NCI-H2227 treated with DMSO at 0.1 percent for 48 hours (cell line): Measurements from ENCODE around the gene MRPL2.
"Not testable (repeated sequence)": the region's sequence is repeated elsewhere in the genome, so short reads cannot be mapped to it uniquely, and the experiment has no call there.

Experiments
- DNase-seq: peaks from one replicate; lab custom pipeline; 2025; lab: John Stamatoyannopoulos, UW

The MRPL2 gene

GRCh38 chr6:43082806-43083655 is 23.8 kb upstream of the MRPL2 start:
- DNase-seq: no peak

DNA sequence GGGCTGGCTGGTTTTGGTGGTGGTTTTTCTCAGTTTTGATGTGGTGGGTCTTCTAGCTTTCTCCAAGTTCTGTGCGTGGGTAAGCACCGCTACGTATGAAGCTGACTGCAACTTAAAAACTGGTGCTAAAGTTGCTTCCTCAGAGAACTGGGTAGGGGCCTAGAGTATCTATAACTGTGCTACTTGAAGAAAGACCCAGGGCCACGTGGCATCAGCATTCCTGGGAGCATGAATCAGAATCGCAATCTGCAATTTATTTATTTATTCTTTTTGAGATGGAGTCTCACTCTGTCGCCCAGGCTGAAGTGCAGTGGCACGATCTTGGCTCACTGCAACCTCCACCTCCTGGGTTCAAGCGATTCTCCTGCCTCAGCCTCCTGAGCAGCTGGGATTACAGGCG is 22.7 kb upstream of the MRPL2 start:
- DNase-seq: not testable (repeated sequence)

DNA sequence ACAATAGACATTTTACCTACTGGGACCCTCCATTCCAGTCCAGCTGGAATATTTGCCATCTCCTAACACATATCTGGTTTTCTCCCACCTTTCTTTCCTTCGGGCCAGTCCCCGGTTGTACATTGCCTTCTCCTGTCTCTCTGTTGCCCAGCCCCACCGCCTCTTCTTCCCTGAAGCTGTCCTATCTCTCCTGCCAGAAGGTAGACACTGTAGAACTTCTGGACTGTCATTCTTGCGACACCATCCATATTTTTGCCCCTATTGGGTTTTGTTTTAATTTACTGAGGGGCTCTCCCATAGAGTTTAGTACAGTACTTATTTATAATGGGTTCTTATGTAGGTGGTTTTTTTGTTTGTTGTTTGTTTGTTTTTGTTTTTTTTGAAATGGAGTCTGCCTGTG is 21.8 kb upstream of the MRPL2 start:
- no peak for DNase-seq

DNA sequence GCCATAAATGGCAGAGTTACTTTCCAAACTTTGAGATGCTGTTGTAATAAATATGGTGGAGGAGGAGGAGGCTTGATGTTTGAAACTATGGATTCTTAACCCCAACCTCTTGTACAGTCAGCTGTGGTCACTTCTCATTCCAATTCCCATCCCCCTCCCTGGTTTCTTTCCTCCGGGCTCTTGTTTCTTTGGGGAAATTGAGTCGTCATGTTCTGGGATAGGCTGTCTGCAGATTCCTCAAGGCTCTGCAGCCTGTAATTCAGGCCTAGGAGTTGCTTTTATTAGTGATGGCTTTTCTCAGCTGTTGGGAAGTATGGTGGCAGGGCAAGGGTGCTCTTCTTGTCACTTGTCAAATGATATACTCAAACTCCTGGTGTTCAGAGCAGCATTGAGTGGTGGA is 19.5 kb upstream of the MRPL2 start:
- no peak for DNase-seq

GRCh38 chr6:43077981-43078511 is 18.8 kb upstream of the MRPL2 start:
- DNase-seq: no peak

DNA sequence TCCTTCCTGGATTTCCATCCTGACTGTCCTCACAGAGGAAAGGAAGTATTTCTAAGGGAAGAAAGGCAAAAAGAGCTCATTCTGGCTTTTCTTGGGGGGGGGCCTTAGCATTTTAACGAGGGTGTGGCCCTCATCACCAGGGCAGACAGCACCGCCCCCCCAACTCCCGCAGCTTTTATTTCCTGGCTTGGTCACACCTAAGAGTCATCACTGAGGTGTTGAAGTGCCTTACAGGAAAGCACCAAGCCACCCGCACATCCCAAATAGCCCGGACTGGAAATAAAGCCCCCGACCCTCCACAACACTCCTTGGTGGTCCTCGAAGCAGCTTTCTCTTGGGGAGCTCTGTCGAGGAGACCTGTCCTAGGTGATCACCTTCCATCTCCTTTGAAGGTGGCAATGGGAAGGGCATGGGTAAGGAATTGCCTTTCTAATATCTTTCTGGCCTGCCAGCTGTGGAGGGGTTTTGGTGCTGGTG is 18.1 kb upstream of the MRPL2 start:
- no peak for DNase-seq

DNA sequence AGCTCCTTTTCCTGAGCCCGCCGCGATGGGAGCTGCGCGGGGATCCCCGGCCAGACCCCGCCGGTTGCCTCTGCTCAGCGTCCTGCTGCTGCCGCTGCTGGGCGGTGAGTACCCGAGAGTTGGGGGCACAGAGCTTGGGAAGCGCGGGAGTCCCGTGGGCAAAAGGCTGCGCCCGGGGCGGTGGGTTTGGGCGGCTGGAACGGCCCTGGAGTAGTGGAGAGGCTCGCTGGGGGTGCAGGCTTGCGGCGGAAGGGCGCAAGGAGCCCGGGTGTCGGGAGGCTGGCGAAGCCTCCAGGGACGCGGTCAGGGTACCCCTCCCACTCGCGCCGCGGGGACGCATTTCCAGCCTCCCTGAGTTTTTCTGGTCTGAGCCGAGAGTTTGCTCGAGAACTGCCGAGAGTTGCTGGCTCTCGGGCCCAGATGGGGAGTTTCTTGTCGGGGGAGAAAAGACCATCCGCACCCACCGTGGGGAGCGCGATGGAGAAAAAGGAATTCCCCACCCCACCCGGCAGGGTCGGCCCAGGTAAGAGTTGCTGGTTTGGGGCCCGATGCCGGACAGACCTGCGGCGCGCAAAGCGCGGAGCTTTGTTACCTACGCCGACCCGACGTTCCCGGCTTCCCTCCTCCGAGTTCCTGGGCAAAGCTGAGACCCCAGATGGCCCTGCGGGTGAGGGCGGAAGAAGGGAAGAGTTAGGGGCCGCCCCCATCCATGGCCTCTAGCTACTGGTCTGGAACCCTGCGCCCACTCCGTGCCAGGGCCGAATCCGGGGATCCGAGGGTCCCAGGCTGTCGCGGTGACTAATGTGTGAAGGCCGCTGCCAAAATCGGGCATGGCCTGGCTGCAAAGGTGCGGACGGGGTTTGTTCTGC is 17.5 kb upstream of the MRPL2 start:
- no peak for DNase-seq

- peak; percentile 67 for DNase-seq
These were observed 16.6 kb upstream of the MRPL2 start, which contains the start of gene PTK7 for GRCh38 chr6:43075670-43076463. Gene PTK7 (plus strand): TSS chr6:43076314. CDS start chr6:43076489, 175 bp downstream.

- DNase-seq: no peak
These were observed 15.8 kb upstream of the MRPL2 start for GRCh38 chr6:43074847-43075669.

GRCh38 chr6:43070028-43070632 is 10.9 kb upstream of the MRPL2 start:
- peak; percentile 38 for DNase-seq

GRCh38 chr6:43062818-43063217 is 3.6 kb upstream of the MRPL2 start:
- DNase-seq: no peak

DNA sequence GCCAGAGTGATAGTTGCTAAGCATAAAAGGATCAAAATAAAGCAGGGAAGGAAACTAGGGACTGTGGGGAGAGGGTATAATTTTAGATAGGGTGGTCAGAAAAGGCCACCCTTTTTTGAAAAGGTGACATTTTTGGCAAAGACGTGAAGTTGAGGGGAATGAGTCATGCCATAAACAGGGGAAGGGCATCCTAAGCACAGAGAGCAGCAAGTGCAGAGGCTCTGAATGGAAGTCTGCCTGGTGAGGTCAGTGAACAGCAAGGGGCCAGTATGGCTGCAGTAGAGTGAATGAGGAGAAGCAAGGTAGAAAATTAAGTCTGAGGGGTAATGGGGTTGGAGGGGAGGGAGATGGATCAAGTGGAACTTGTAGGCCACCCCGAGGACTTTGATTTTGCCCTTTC is 2.6 kb upstream of the MRPL2 start:
- no peak for DNase-seq

DNA sequence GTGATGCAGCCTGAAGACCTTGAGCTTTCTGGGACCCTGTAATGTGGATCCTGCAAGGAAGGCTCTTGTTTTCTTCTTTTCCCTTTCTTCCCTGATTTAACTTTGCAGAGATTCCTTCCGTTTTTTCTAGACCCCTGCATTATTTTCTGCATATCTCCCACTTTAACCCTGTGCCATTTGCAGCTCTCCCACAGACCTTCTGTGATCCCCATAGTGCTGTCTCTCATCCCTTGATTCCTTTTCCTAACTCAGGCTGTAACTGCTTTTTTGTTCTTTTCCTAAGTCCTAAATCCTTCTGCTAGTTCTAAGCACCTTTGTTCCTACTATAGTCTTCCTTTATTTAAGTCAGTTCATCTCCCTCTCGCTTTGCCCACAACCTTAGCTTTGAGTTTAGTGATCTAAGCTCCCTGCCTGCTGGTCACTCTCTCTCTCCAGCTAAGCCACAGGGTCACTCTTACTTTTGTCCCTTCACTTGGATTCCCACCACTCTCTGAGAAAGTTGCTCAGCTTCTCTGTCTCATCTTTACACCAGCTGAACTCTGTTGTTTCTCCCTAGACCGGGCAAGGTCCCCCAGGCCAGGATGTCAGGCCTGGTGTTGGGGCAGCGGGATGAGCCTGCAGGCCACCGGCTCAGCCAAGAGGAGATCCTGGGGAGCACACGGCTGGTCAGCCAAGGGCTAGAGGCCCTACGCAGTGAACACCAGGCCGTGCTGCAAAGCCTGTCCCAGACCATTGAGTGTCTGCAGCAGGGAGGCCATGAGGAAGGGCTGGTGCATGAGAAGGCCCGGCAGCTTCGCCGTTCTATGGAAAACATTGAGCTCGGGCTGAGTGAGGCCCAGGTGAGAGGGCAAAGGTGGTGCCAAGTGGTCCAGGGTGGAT is 1.8 kb upstream of the MRPL2 start:
- no peak for DNase-seq

DNA sequence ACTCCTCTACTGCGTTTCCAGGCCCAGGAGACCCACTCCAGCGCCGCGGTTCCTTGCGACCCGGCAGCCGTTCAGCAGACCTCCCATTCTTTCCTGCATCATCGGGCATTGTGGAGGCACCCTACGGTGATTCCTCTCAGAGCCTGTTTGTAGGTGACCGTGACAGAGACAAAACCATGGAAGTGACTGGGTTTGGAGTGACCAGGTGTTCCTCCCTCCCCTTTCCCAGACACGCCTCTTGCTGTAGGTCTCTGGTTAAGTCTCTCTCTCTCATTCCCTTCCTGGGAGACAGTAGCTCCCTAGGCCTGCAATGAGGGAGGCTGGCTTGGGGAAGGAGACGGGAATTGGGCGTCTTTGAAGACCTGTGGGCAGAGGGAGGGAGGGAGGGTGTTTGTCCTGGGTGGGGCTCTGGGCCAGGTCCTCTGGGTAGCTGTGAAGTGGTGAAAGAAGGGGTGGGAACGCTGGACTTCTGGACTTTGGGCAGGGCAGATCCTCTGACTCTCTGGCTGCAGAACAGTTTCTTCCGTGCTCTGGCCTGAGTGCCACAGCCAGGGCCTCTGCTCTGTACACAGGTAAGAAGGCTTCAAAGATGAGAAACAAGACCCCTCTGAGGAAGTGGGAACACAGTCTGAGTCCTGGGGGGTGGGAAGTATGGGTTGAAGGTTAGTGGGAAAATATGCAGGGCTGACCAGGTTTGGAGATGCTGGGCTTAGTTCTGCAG is 960 bp upstream of the MRPL2 start:
- no peak for DNase-seq

DNA sequence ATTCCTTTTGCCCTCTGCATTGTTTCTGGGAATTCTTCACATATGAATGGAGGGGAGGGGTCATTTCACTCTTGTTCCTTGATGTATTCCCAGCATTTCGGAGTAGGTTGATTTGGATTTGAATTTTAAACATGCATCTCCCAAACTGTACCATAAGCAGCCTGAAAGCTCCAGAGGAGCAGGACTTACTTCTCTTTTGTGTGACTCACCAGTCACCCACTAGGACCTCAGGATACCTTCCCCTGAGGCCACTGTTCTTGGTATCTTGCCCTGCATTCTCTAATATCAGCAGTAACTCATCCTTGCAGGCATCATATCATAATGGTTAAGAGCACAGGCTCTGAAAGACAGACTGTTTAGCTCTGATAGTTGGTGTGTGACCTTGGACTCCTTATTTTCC is 703 bp downstream of the MRPL2 start:
- DNase-seq: no peak

- no peak for DNase-seq
These were observed 3.3 kb downstream of the MRPL2 start for GRCh38 chr6:43055966-43056365.

- DNase-seq: no peak
These were observed 4.9 kb downstream of the MRPL2 start for GRCh38 chr6:43054206-43054943.
